H1 (cell line): Measurements from ENCODE around the gene GNAI1.

ENCODE experiments used
- CREB1 ChIP-seq: IDR thresholded peaks from 2 replicates; pipeline ENCODE4 v1.6.1; 2012; ENCODE audit warnings: inconsistent platforms
- CTCF ChIP-seq, 3 experiments: IDR thresholded peaks; 1 replicate in 2 of 3; 2 replicates in 1 of 3; pipeline versions ENCODE4 v1.5.1 to v1.6.1; 2011; ENCODE audit warnings: low read length in 3 of 3, mild to moderate bottlenecking in 3 of 3, inconsistent platforms in 2 of 3, low read depth in 1 of 3, moderate library complexity in 1 of 3; ENCODE audit not compliant: insufficient read depth in 1 of 3; ENCODE audit errors: control extremely low read depth in 1 of 3
- EP300 ChIP-seq, 2 experiments: IDR thresholded peaks; 1 replicate in 1 of 2; 2 replicates in 1 of 2; pipeline ENCODE4 v1.6.1; 2011 to 2012; ENCODE audit warnings: low read depth in 2 of 2, low read length in 2 of 2, mild to moderate bottlenecking in 2 of 2, borderline replicate concordance in 1 of 2, inconsistent platforms in 1 of 2, moderate library complexity in 1 of 2
- EZH2 ChIP-seq: fragments of 200-600 bp; sonication (generic); IDR thresholded peaks from 2 replicates; pipeline ENCODE4 v1.7.1; 2012; ENCODE audit warnings: low read depth, mild to moderate bottlenecking, moderate library complexity, low read length, inconsistent platforms; ENCODE audit not compliant: severe bottlenecking
- JUN ChIP-seq: IDR thresholded peaks from 2 replicates; pipeline ENCODE4 v1.6.1; 2011; ENCODE audit warnings: low read depth, mild to moderate bottlenecking, improper control_type of control experiment, low read length
- POLR2A ChIP-seq, 2 experiments: IDR thresholded peaks; 1 replicate in 1 of 2; 2 replicates in 1 of 2; pipeline ENCODE4 v1.6.1; 2011; ENCODE audit warnings: low read depth in 2 of 2, low read length in 2 of 2, mild to moderate bottlenecking in 2 of 2; ENCODE audit errors: control extremely low read depth in 1 of 2
- RFX5 ChIP-seq: IDR thresholded peaks from 2 replicates; pipeline ENCODE4 v1.6.1; 2011; ENCODE audit warnings: low read depth, low read length, improper control_type of control experiment, borderline replicate concordance
- SIN3A ChIP-seq, 2 experiments: IDR thresholded peaks in 1 of 2; conservative IDR thresholded peaks in 1 of 2; 2 replicates each; pipeline ENCODE4 v1.6.1; 2011 to 2012; ENCODE audit warnings: low read length in 2 of 2, improper control_type of control experiment in 1 of 2, low read depth in 1 of 2, mild to moderate bottlenecking in 1 of 2
- SP1 ChIP-seq: IDR thresholded peaks from 2 replicates; pipeline ENCODE4 v1.6.1; 2011; ENCODE audit warnings: low read depth, low read length

- TF ChIP-seq CTCF (IDR thresholded peaks at IDR 0.05; ENCODE audit: control extremely low read depth in 1 of 3, insufficient read depth in 1 of 3, low read depth in 1 of 3, low read length in 3 of 3): no peak
- TF ChIP-seq EZH2: no peak
- TF ChIP-seq JUN: no peak
- TF ChIP-seq POLR2A (IDR thresholded peaks at IDR 0.05; ENCODE audit: control extremely low read depth in 1 of 2, low read depth in 2 of 2, low read length in 2 of 2): no peak
- no peak for TF ChIP-seq SP1
- no peak for TF ChIP-seq EP300 (IDR thresholded peaks at IDR 0.05; ENCODE audit: borderline replicate concordance in 1 of 2, low read depth in 2 of 2, low read length in 2 of 2)
- no peak for TF ChIP-seq SIN3A (conservative IDR thresholded peaks at IDR 0.05 in 1 of 2, IDR thresholded peaks at IDR 0.05 in 1 of 2; ENCODE audit: low read depth in 1 of 2, low read length in 2 of 2)
- TF ChIP-seq RFX5: no peak
- TF ChIP-seq CREB1: no peak
Observed at GRCh38 chr7:80204454-80204853, 69.8 kb downstream of the GNAI1 start.
